ENCODE data around the gene BEND3.

The BEND3 gene

GRCh38 chr6:107083921-107084320 is 31.4 kb downstream of the BEND3 start:
- TF ChIP-seq CTCF (IDR thresholded peaks at IDR 0.05; ENCODE audit: low read depth, low read length) (no peak), MAX (IDR thresholded peaks at IDR 0.05; ENCODE audit: low read depth, low read length) (no peak), MYC (IDR thresholded peaks at IDR 0.05; ENCODE audit: low read depth, low read length) (no peak), POLR2A (IDR thresholded peaks at IDR 0.05; ENCODE audit: extremely low read depth, insufficient read length) (no peak)
- DNase-seq (ENCODE audit: low read depth): no peak

GRCh38 chr6:107083047-107083768 is 32.1 kb downstream of the BEND3 start:
- TF ChIP-seq MAX (IDR thresholded peaks at IDR 0.05; ENCODE audit: low read depth, low read length) (no peak), MYC (IDR thresholded peaks at IDR 0.05; ENCODE audit: low read depth, low read length) (no peak), POLR2A (IDR thresholded peaks at IDR 0.05; ENCODE audit: extremely low read depth, insufficient read length) (no peak), CTCF (IDR thresholded peaks at IDR 0.05; ENCODE audit: low read depth, low read length) (no peak)
- DNase-seq (ENCODE audit: low read depth): no peak
- no peak overlapping the region for H3K4me3 ChIP-seq (ENCODE audit: low read depth, low read length)

More at GRCh38 chr6:107083921-107084320, 31.4 kb downstream of the BEND3 start:
- no peak overlapping the region for H3K4me3 ChIP-seq (ENCODE audit: low read depth, low read length)

- H3K4me3 ChIP-seq (ENCODE audit: low read depth, low read length): no peak overlapping the region
- TF ChIP-seq MYC (IDR thresholded peaks at IDR 0.05; ENCODE audit: low read depth, low read length) (no peak), POLR2A (IDR thresholded peaks at IDR 0.05; ENCODE audit: extremely low read depth, insufficient read length) (no peak), CTCF (IDR thresholded peaks at IDR 0.05; ENCODE audit: low read depth, low read length) (no peak)
- DNase-seq (ENCODE audit: low read depth): no peak
Observed at GRCh38 chr6:107082045-107082444, 33.3 kb downstream of the BEND3 start.

- peak; percentile 43 for DNase-seq (ENCODE audit: low read depth)
- TF ChIP-seq POLR2A (IDR thresholded peaks at IDR 0.05; ENCODE audit: extremely low read depth, insufficient read length) (no peak), MYC (IDR thresholded peaks at IDR 0.05; ENCODE audit: low read depth, low read length) (no peak), CTCF (IDR thresholded peaks at IDR 0.05; ENCODE audit: low read depth, low read length) (peak; percentile 28), MAX (IDR thresholded peaks at IDR 0.05; ENCODE audit: low read depth, low read length) (no peak)
- H3K4me3 ChIP-seq (ENCODE audit: low read depth, low read length): no peak overlapping the region
Observed at GRCh38 chr6:107080036-107080435, 35.3 kb downstream of the BEND3 start.

- TF ChIP-seq MAX (IDR thresholded peaks at IDR 0.05; ENCODE audit: low read depth, low read length): no peak
- no peak for TF ChIP-seq POLR2A (IDR thresholded peaks at IDR 0.05; ENCODE audit: extremely low read depth, insufficient read length)
- TF ChIP-seq CTCF (IDR thresholded peaks at IDR 0.05; ENCODE audit: low read depth, low read length): no peak
- TF ChIP-seq MYC (IDR thresholded peaks at IDR 0.05; ENCODE audit: low read depth, low read length): no peak
- H3K4me3 ChIP-seq (ENCODE audit: low read depth, low read length): no peak overlapping the region
- DNase-seq (ENCODE audit: low read depth): peak; percentile 46
Observed at GRCh38 chr6:107079429-107079828, 35.9 kb downstream of the BEND3 start.
